NT2/D1 (cell line): Measurements from ENCODE around the gene ARL5C.

Experiments
- DNase-seq: peaks from one replicate; pipeline ENCODE4 v3.0.0-alpha.2; 2011; ENCODE audit warnings: low read depth, low spot score
- H3K27me3 ChIP-seq: 2 replicates; pipeline ENCODE4 v1.6.0; 2011; ENCODE audit warnings: mild to moderate bottlenecking; ENCODE audit not compliant: insufficient read length, insufficient read depth
- H3K36me3 ChIP-seq: 2 replicates; pipeline ENCODE4 v1.6.1; 2011; ENCODE audit warnings: mild to moderate bottlenecking, low read length, mixed read lengths; ENCODE audit not compliant: insufficient read depth, insufficient read length
- H3K4me1 ChIP-seq: 2 replicates; pipeline ENCODE4 v1.5.1; 2011; ENCODE audit not compliant: insufficient read depth, insufficient read length
- H3K4me3 ChIP-seq: 2 replicates; pipeline ENCODE4 v1.5.1; 2011; ENCODE audit warnings: low read depth; ENCODE audit not compliant: insufficient read length
- H3K9ac ChIP-seq: 2 replicates; pipeline ENCODE4 v1.6.0; 2011; ENCODE audit warnings: low read depth; ENCODE audit not compliant: insufficient read length
- H3K9me3 ChIP-seq: 2 replicates; pipeline ENCODE4 v1.5.1; 2011; ENCODE audit warnings: mild to moderate bottlenecking, low read length; ENCODE audit not compliant: insufficient read depth
- SUZ12 ChIP-seq: IDR thresholded peaks from 2 replicates; pipeline ENCODE4 v1.6.1; 2011; ENCODE audit not compliant: insufficient read length, insufficient read depth; ENCODE audit errors: extremely low read depth
- YY1 ChIP-seq: IDR thresholded peaks from 2 replicates; pipeline ENCODE4 v1.6.1; 2011; ENCODE audit not compliant: insufficient read length, insufficient read depth
- ZNF274 ChIP-seq: IDR thresholded peaks from 2 replicates; pipeline ENCODE4 v1.6.1; 2011; ENCODE audit warnings: mild to moderate bottlenecking, low read depth, low read length

ARL5C gene

DNA sequence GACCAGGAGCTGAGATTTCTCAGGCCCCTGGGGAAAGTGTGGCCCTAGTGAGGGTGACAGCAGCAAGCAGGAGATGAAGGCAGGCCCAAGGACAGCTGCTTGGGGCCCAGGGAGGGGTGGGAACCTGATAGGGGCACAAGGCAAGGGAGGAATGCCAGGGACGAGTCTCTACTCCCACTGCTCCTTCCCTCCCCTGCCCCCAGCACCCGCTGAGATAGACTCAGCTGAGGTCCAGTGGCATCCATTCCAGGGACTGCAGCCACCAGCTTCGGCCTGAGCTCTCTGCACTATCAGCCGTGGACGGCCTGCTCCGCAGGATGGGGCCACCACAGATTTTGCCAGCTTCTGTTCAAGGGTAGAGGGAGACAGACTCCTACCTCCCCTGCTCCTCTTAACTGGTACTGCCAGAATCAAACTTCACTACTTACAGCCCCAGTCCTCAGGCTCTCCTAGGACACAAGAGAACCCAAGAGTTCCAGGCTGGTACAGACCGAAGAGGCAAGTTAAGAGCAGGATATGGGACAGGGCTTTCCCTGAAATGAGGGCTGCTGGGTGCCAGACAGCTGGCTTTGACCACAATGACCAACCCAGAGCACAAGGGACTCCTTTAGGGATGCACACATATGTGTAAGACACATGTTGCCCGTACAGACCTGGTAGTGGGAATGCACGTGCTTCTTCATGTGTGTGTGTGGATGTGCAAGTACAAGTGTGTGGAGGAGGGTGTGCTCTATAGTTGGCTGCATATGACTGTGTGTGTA lies 26.0 kb upstream of the ARL5C start:
- peaks cover 52% of the 10 kb centered on the region for H3K36me3 ChIP-seq
- no peak for TF ChIP-seq ZNF274
- no peak for TF ChIP-seq YY1
- TF ChIP-seq SUZ12: no peak
- H3K4me1 ChIP-seq: peaks cover 28% of the 10 kb centered on the region
- H3K27me3 ChIP-seq: no peaks in the 10 kb centered on the region
- no peak for DNase-seq
- H3K9me3 ChIP-seq: no peaks in the 10 kb centered on the region
- H3K9ac ChIP-seq: peak overlapping the region; percentile 3
- no peak overlapping the region for H3K4me3 ChIP-seq

DNA sequence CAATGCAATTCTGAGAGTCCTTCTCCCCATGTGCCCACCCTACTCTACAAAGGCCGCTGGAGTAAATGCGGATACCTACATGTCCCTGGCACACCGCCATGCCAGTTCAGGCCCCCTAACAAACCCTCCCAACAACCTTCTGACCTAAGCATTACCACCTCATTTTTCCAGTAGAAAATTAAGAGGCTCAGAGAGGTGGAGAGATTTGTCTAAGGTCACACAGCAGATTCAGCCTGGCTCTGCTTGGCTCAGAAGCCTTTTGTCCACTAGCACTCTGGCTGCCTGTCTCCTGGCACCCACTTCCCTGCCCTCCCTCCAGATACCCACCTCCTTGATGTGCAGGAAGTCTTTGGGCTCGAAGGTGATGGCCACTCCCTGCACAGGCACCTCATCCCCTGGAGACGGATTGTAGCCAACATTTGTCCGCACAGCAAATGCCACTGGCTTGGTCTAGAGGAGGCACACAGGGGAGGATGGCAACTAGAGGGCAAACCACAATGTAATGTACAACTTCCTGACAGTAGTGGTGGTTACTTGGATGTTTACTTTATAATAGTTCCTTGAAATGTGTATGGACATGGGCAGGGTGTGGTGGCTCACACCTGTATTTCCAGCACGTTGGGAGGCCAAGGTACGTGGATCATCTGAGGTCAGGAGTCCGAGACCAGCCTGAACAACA lies 21.3 kb upstream of the ARL5C start:
- no peaks in the 10 kb centered on the region for H3K27me3 ChIP-seq
- H3K4me1 ChIP-seq: no peaks in the 10 kb centered on the region
- DNase-seq: no peak
- no peak overlapping the region for H3K9ac ChIP-seq
- H3K4me3 ChIP-seq: no peak overlapping the region
- peaks cover 71% of the 10 kb centered on the region for H3K36me3 ChIP-seq
- no peaks in the 10 kb centered on the region for H3K9me3 ChIP-seq
- TF ChIP-seq SUZ12 (no peak), ZNF274 (no peak), YY1 (no peak)

DNA sequence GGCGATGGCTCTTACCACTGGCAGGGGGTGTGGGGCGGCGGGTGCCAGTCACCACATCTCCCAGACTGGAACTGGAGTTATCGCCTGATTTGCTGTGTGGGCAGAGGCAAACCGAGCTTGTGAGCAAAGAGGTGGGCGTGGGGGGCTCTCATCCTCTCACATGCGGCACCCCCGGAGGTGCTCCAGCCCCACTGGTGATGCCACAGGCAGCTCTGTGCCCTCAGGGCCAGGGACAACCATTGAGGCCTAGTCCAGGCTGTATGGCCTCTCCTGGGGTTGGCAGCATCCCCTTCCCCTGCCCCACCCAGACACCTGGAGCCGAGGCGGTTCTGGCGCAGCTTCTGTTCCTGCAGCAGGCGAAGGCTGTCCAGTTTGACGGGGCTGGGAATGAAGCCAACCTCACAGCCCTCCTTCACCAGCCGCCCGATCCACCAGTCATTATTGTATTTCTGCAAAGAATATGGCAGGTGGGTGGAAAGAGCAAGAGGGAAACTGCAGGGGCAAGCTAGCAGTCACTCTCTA lies 20.6 kb upstream of the ARL5C start:
- Histone ChIP-seq H3K9ac (no peak overlapping the region), H3K9me3 (no peaks in the 10 kb centered on the region), H3K4me3 (no peak overlapping the region), H3K4me1 (no peaks in the 10 kb centered on the region), H3K27me3 (no peaks in the 10 kb centered on the region), H3K36me3 (peaks cover 64% of the 10 kb centered on the region)
- DNase-seq: no peak
- TF ChIP-seq YY1: no peak
- no peak for TF ChIP-seq SUZ12
- TF ChIP-seq ZNF274: no peak

DNA sequence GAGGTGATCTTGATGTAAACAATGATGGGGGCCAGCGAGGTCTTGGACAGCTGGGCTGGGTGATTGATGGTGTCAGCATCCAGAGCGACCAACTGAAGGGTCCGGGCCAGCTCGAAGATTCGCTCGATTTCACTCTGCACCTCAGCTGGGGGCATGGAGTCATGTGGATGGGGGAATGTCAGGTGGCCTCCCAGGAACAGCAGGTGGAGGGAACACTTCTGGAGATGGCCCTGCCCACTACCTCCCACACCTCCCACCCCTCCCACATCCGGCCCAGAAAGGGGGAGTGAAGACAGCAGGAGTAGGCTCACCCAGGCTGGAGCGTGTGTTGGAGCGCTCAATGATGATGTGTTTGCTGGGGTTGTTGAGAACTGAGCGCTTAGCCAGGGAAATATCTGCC lies 17.8 kb upstream of the ARL5C start:
- Histone ChIP-seq H3K9me3 (no peaks in the 10 kb centered on the region), H3K36me3 (peaks cover 65% of the 10 kb centered on the region), H3K9ac (no peak overlapping the region), H3K27me3 (no peaks in the 10 kb centered on the region), H3K4me1 (no peaks in the 10 kb centered on the region), H3K4me3 (no peak overlapping the region)
- no peak for TF ChIP-seq SUZ12
- TF ChIP-seq YY1: no peak
- TF ChIP-seq ZNF274: no peak
- DNase-seq: no peak

DNA sequence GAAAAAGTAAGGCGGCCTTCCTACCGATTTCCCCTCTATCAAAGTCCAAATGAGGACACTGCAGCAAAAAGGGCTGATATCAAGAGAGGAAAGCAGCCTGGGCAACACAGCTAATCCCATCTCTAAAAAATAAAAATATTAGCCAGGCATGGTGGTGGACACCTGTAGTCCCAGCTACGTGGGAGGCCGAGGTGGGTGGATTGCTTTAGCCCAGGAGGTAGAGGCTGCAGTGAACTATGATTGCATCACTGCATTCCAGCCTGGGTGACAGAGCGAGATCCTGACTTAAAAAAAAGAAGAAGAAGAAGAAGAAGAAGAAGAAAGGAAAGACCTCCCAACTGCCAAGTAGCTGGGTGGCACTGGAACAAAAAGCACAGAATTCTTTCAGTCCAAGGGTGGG lies 17.1 kb upstream of the ARL5C start:
- no peak overlapping the region for H3K4me3 ChIP-seq

DNA sequence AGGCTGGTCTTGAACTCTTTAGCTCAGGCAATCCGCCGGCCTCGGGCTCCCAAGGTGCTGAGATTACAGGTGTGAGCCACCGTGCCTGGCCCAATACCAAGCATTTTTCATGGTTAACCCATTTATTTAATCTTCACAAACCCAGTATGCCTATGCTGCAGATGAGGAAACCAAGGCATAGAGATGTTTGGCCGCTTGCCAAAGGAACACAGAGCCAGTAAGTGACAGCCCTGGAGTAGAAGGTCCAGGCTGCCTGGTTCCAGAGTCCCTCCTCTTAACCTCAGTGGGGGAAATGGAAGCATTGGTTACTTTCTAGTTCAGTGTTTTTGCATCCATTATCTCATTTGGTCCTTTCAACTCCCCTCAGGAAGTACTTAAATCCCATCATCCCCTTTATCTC lies 15.3 kb upstream of the ARL5C start:
- no peak for DNase-seq
- H3K9ac ChIP-seq: no peak overlapping the region
- H3K4me3 ChIP-seq: no peak overlapping the region
- no peaks in the 10 kb centered on the region for H3K27me3 ChIP-seq
- no peaks in the 10 kb centered on the region for H3K4me1 ChIP-seq
- peaks cover 60% of the 10 kb centered on the region for H3K36me3 ChIP-seq
- TF ChIP-seq SUZ12 (no peak), YY1 (no peak), ZNF274 (no peak)
- H3K9me3 ChIP-seq: no peaks in the 10 kb centered on the region

More for the DNA sequence above, 17.1 kb upstream of the ARL5C start:
- no peak for DNase-seq
- H3K9me3 ChIP-seq: no peaks in the 10 kb centered on the region
- H3K4me1 ChIP-seq: no peaks in the 10 kb centered on the region
- peaks cover 60% of the 10 kb centered on the region for H3K36me3 ChIP-seq
- TF ChIP-seq YY1: no peak
- no peak for TF ChIP-seq SUZ12
- no peak for TF ChIP-seq ZNF274
- H3K27me3 ChIP-seq: no peaks in the 10 kb centered on the region
- H3K9ac ChIP-seq: no peak overlapping the region

DNA sequence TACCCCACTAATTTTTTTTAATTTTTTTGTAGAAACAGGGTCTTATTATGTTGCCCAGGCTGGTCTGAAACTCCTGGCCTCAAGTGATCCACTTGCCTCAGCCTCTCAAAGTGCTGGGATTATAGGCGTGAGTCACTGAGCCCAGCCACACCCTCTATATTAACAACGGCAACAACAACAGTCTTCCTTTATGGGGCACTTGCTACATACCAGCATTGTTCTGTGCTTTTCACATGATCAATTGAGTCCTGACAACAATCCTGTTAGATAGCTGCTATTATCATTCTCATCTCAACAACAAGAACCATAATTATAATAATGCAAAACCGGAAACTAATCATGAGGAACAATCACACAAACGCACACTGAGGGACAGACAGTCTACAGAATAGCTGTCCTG lies 12.6 kb upstream of the ARL5C start:
- H3K9ac ChIP-seq: no peak overlapping the region
- DNase-seq: no peak
- H3K27me3 ChIP-seq: no peaks in the 10 kb centered on the region

More for the DNA sequence above, 12.6 kb upstream of the ARL5C start:
- H3K36me3 ChIP-seq: peaks cover 55% of the 10 kb centered on the region
- peaks cover 5% of the 10 kb centered on the region for H3K4me1 ChIP-seq
- TF ChIP-seq SUZ12: no peak
- TF ChIP-seq YY1: no peak
- TF ChIP-seq ZNF274: no peak
- no peaks in the 10 kb centered on the region for H3K9me3 ChIP-seq
- H3K4me3 ChIP-seq: no peak overlapping the region
